SH-SY5Y (cell line): ENCODE data around the gene CADM2.

Experiments used
- GATA2 ChIP-seq: IDR thresholded peaks from 2 replicates; pipeline ENCODE4 v1.6.1; 2011; ENCODE audit warnings: mild to moderate bottlenecking, low read depth, low read length
- GATA3 ChIP-seq: IDR thresholded peaks from 2 replicates; pipeline ENCODE4 v1.6.1; 2011; ENCODE audit warnings: low read depth, mild to moderate bottlenecking, low read length, moderate library complexity

GRCh38 chr3:85554153-85554552 lies 595.4 kb downstream of the CADM2 start:
- no peak for TF ChIP-seq GATA2
- no peak for TF ChIP-seq GATA3
